NCI-H226 (cell line): ENCODE measurements around the gene ARF4.
"Not testable (repeated sequence)": the region's sequence is repeated elsewhere in the genome, so short reads cannot be mapped to it uniquely, and the experiment has no call there.

Experiments
- DNase-seq: peaks from one replicate; pipeline ENCODE4 v3.0.0-alpha.2; 2015

ARF4 gene

DNA sequence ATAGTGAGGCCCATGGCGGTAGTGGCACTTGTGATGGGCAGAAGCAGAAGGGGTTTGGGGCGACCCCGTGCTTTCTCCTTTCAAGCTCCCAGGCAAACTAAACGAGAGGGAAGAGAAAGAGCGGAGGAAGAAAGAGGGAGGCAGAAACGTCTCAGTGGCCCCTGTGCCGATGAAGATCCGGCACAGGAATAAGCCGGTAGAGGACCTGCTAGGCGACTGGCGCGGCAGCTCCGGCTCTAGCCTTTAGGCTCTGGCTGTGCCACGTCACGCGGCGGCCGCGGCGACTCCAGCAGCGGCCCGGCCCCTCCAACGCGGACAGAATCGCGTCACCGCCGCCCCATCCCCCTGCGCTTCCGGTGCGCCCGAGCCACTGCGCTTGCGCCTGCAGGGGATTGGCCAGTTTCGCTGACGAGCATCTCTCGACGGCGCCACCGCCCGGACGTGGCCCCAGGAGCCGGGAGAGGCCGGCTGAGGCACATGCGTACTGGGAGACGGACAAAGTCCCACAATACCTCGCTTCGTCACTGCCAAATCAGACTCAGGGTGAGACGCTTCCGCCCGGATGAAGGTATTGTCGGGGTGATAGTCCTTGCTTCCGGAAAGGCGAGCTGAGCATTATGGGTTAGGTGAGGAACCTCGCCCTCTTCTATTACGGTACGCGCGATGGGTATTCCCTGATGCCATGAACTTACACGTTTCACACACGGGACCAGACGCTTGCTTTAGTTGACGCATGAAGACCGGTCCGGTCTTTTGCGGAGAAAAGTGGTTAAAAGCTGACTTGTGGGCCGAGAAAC is at the start of gene ARF4:
Gene ARF4 (minus strand): TSS at position 218 of the 797 bp plus-strand sequence. CDS start 204 bp downstream, at position 14.
- DNase-seq: peak; percentile 100

DNA sequence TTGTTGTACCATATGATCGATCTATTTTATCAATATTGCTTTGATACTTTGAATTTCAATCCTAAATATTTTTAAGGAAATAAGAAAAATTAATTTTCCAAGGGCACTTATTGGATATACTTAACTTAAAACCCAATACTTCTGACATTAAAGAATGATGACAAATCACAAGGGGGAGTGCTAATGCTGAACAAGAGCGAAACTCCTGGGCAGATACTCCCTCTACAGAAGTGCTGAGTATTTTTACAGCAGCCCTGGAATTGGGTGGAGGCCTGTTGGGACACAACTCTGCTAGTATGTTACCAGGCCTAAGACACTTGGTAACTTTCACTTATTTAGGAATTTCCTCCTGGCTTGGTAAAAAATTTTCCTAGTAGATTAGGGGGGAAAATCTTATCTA is 49.6 kb upstream of the ARF4 start:
- DNase-seq: peak; percentile 50

DNA sequence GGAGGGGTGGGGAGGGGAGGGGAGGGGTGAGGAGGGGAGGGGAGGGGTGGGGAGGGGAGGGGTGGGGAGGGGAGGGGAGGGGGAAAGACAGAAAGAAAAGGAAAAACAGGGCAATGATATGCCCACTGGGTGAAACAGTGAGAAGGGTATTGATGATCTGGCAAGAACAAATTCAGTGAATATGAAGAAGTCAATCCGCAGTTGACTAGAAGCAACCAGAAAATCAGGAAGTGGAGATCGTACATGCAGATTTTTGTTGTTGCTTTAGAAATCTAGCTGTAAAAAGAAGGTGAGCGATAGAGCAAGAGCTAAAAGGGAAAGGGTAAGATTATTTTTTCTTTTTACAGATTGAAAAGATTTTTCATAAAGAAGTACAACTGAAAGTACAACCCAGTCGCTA is 47.6 kb upstream of the ARF4 start:
- DNase-seq: no peak

DNA sequence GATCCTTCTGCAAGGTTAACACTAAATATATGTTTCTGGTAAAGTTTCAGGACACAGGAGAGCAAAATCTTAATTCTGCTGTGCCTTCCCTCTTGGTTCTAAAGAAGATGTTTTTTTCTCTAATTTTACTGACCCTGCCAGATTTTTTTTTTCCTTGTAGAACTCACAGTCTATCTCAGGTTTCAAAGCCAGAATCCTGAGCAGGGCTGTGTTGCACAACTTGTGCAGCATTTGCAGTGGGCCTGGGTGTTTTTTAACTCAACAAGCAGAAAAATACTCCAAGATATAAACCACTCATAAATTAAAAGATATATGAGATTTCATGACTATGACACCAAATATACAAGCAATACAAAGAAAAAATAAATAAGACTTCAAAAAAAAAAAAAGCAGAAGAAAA is 40.2 kb upstream of the ARF4 start:
- no peak for DNase-seq

DNA sequence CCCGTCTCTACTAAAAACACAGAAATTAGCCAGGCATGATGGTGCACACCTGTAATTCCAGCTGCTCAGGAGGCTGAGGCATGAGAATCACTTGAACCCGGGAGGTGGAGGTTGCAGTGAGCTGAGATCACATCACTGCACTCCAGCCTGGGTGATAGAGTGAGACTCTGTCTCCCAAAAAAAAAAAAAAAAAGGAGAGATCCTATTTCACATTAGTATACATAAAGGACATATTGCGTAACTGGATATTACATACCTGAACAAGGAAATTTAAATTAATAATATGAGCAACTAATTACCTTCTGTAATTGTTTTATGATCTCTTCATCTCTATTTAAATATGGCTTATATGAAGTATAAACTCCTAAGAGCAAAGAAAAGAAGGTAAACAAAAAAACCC is 37.1 kb upstream of the ARF4 start:
- not testable (repeated sequence) for DNase-seq

DNA sequence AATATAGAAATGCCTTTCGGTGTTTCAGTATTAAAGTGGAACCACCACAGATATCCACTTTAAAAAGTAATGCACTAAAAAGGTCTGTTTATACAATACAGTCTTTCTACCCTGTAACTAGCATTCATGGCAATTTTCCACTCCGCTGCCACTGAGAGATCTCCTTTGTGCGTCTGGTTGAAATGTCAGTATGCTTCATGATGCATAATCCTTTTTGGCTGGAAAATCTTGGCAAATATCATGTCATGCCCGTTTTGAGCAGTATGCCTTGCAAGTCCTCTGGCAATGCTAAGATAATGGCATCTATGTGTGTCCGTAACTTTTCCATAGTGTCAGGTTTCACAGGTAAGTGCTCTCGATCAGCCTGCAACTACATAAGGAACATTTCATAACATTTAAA is 30.8 kb upstream of the ARF4 start:
- DNase-seq: no peak

DNA sequence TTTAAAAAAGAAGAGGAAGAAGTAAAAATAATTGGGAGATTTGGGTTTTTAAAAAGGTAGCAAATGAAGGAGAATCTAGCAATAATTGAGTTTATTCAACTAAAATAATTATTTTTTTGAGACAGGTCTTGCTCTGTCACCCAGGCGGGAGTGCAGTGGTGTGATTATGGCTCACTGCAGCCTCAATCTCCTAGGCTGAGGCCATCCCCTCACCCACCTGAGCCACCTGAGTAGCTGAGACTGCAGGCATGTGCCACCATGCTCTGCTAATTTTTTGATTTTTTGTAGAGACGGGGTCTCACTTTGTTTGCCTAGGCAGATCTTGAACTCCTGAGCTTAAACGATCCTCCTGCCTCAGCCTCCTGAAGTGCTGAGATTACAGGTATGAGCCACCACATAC is 27.7 kb upstream of the ARF4 start:
- no peak for DNase-seq

DNA sequence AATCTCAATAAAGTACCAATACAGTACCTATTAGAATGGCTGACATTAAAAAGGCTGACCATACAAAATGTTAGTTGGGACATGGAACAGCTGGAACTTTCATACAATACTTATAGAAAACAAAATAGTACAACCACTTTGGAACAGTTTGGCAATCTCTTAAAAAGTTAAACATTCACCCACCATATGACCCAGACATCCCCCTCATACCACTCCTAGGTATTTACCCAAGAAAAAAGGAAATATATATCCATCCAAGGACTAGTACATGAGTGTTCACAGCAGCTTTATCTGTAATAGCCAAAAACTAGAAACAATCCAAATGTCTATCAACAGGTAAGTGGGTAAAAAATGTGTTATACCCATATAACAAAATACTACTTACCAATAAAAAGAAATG is 25.2 kb upstream of the ARF4 start:
- DNase-seq: no peak

DNA sequence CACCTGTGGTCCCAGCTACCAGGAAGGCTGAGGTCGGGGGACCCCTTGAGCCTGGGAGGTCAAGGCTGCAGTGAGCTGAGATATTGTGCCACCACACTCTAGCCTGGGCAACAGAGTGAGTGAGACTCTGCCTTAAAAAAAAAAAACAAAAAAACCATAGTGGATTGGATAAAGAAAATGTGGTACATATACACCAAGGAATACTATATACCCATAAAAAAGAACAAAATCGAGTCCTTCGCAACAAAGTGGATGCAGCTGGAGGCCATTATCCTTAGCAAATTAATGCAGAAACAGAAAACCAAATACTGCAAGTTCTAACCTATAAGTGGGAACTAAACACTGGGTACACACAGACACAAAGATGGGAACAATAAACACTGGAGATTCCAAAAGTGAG is 20.6 kb upstream of the ARF4 start:
- no peak for DNase-seq

DNA sequence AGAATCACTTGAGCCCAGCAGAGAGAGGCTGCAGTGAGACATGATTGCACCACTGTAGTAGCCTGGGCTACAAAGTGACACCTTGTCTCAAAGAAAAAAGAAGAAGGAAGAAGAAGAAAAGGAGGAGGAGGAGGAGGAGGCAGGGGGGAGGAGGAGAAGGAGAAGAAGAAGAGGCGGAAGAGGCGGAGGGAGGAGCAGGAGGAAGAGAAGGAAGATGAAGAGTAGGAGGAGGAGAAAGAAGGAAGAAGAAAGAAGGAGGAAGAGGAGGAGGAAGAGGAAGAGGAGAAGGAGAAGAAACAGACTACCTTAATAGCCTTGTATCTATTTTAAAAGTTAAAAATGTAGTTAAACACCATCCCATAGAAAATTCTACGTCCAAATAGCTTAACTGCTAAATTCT is 19.1 kb upstream of the ARF4 start:
- DNase-seq: no peak

DNA sequence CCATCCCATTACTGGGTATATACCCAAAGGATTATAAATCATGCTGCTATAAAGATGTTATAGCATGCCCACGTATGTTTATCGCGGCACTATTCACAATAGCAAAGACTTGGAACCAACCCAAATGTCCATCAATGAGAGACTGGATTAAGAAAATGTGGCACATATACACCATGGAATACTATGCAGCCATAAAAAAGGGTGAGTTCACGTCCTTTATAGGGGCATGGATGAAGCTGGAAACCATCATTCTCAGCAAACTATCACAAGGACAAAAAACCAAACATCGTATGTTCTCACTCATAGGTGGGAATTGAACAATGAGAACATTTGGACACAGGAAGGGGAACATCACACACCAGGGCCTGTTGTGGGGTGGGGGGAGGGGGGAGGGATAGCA is 14.7 kb upstream of the ARF4 start:
- DNase-seq: not testable (repeated sequence)

DNA sequence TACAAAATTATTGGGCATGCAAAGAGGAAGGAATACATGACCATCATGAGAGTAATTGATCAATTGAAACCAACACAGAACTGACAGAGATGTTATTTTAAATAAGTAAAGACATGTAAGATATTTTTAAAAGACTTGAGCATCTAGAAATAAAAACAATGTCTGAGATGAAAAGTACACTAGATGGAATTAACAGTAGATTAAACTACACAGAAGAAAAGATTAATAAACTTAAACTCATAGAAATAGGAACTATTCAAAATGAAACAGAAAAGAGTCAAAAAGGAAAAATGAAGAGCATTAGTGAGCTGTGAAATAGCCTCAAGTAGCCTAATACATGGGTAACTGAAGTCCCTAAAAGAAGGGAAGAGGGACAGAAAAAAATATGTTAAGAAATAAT is 8.5 kb upstream of the ARF4 start:
- no peak for DNase-seq

DNA sequence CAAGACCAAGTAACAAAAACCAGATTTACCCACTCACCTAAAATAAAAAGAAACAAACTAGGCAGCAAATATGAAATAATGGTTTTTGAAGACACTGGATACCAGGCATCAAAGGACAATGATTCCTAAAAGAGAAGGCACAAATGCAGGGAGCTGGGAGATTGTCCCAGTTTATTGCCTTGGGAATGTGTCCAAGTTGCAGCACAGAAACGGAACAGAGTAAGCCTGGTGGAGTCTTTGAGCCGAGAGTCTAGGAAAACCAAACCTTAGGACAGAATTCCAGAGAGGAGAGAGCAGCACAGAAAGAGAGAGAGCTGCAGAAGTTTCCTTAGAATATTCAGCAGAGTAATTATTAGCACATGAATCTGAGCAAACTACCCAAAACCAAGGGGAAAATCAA is 7.8 kb upstream of the ARF4 start:
- no peak for DNase-seq

DNA sequence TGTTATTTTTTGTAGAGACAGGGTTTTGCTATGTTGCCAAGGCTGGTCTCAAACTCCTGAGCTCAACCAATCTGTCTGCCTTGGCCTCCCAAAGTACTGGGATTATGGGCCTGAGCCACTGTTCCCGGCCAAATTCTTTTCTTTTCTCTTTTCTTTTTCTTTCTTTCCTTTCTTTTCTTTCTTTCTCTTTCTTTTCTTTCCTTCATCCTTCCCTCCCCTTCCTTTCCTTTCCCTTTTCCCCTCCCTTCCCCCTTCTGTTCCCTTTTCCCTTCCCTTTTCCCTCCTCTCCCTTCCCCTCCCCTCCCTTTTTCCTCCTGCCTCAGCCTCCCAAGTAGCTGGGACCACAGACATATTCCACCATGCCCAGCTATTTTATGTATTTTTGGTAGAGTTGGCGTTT is 3.1 kb upstream of the ARF4 start:
- DNase-seq: no peak

DNA sequence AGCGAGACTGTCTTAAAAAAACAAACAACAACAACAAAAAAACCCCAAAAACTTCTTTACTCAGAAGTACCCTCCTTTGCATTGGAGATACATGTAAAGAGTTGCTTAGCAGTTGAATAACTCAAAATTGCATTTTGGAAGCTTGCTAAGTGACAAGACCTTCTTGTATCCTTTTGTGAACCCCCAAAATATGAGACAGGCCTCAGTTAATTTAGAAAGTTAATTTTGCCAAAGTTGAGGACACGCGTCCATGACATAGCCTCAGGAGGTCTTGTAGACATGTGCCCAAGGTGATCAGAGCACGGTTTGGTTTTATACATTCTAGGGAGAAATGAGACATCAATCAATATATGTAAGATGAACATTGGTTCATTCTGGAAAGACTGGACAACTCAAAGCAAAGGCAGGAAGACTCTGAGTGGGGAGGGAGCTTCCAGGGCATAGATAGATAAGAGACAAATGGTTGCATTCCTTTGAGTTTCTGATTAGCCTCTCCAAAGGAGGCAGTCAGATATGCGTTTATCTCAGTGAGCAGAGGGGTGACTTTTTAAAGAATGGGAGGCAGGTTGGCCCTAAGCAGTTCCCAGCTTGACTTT is 1.7 kb upstream of the ARF4 start:
- DNase-seq: peak; percentile 70

DNA sequence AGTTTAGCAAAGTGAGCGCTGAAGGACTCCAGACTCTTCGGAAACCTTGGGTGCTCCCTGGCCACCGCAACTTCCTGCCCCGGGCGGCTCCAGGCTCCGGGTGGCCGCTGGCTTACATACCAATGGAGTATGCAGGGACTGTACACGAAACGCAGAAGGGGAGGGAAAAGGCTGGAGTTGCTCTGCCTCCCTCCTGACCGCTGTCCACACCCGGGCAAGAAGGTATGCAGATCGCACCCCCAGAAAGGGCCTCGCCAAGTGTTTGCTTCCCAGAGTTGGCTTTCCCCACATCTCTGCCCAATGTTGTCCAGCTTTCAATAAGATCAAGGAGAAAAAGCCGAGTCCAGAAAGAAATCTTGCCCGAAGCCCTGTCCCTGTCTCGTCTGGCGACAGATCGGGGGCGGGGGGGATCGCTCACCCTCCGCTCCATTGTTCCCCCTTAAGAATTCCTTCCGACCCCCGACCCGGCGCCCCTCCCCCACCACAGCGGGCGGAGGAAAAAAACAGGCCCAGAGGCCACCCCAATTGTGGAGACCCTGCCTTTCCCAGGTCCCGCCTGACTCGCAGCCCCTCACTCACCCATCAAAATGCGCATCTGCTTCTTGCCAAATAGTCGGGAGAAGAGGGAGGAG is 533 bp downstream of the ARF4 start:
- DNase-seq: peak; percentile 94

DNA sequence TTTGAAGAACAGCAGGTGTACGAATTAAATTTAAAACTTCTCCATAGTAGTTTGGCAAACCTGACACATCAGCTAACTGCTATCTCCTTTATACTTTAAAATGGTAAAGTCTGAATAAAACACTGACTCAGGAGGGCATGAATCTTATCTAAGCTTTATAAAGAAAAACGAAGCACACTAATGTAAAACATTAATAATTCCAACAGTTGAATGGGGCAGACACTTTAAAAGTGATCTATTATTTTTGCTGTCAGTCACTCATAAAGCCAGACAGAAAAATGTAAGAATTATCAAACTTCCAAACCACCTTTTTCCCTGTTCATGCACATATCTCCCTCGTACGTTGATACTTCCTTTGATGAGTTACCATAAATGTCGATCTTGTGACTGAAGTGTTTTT is 2.6 kb downstream of the ARF4 start:
- DNase-seq: no peak

DNA sequence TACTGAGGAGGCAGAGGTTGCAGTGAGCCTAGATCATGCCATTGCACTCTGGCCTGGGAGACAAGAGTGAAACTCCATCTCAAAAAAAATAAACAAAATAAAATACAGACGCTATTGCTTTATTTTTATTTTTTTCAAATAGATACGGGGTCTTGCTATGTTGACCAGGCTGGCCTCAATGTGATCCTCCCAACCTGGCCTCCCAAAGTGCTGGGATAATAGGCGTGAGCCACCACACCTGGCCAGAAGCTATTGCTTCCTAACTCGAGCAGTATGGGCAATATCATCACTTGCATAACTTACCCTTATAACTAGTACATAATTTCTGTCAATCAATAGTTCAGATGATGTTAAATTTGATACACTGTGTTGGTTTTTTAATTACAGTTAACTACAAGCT is 3.0 kb downstream of the ARF4 start:
- DNase-seq: no peak

DNA sequence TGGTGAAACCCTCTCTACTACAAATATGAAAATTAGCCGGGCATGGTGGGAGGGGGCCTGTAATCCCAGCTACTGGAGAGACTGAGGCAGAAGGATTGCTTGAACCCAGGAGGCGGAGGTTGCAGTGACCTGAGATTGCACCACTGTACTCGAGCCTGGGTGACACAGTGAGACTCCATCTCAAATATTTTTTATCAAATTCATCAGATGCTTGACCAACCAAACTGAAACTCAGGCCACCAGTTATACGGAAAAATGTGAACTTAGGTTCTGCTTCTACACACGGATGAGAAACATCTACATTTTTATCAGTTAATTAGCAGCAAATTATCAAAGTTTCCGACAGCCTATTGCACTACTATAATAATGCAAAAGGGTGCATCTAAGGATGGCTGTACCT is 4.8 kb downstream of the ARF4 start:
- no peak for DNase-seq

DNA sequence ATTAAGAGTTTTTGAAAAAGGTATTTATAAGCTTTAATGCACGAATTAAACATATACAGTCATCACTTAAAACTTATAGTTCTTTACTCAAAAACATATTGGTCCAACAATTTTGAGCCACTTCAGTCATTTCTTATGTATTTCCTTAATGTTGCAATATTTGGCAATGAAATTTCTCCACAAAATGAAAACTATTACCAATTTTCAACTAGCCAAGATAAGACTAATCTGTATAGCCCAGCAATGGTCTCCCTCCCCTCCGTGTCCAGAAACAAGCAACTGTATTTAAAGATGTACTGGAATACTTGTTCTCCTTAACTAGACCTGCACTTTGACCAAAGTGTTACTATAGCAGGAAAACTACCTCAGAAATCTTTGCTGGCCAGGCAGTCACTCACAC is 9.2 kb downstream of the ARF4 start:
- DNase-seq: no peak

DNA sequence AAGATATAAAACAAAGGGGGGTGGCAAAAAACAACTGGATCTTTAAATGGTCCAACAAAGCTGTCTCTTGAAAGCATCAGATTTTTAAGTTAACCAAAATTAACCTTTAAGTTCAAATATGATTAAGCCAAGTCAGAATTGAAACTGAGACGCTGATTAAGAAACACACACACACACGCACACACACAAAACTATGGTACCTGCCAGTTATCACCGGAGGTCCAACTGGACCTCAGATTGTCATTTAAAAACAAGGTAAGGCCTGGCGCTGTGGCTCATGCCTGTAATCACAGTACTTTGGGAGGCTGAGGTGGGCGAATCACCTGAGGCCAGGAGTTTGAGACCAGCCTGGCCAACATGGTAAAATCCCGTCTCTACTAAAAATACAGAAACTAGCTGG is 10.4 kb downstream of the ARF4 start:
- DNase-seq: no peak

DNA sequence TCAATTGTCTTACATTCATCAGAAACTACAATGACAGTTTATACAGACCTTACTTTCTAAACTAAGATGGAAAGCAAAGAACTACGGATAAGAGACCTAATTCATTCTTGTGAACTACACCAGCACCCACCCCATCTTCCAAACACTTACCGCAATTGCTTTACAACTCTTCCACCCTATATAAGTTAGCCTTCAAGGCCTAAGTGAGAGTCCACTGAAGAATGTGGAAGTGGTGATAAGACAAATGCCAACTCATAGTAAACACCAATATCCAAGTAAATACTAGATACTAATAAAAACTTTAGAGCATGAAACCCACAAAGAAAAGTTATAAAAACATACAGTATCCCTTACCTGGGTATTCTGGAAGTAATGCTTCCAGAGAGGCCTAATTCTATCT is 13.6 kb downstream of the ARF4 start:
- DNase-seq: no peak

DNA sequence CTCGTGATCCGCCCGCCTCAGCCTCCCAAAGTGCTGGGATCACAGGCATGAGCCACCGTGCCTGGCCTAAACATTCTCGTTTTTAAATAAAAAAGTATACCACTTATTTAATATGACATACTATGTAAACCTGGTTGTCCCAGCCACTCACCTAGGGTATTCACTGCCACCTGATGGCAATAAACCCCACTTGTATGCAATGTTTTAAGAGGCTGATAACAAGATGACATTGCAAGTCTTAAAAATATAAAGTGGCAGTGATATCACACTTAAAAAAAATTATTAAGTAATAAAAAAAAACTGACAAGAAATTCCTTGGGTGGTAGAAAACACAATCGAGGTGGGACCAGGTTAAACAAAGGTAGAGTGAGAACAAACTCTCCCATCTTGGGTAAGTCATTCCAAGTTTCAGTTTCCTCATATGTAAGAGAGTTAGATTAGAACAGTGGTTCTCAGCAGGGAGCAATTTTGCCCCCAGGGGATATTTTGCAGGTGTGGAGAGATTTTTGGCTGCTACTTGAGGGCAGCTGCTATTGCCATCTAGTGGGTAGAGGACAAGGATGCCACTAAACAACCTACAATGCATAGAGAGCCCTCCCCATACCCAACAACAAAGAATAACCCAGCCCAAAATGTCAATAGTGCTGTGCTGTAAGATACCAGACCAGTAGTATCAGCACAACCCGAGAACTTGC is 14.5 kb downstream of the ARF4 start:
- peak; percentile 36 for DNase-seq

DNA sequence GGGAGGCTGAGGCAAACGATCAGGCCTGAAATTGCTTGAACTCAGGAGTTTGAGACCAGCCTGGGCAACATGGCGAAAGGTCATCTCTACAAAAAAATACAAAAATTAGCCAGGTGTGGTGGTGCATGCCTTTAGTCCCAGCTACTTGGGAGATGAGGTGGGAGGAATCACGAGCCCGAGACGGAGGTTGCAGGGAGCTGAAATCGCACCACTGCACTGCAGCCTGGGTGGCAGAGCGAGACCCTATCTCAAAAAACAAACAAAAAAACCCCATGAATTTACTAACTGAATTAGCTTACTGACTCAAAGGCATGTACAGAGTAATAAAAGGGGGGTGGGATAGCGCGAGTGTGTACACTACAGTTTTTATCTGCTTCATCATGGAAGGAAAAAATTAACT is 19.3 kb downstream of the ARF4 start:
- no peak for DNase-seq
